Placental epithelial cell (primary cell): ENCODE data around the gene CBR3. TPM values are rescaled to one million over a fixed set of nuclear protein-coding genes. Genes with fewer than 3 reads are reported as not detected.

ENCODE experiments used
- total RNA-seq: library from RNA; depleted of rRNA; stranded (reverse); fragments of >200 nt; gene quantifications from 2 replicates; pipeline ENCODE4 v1.2.3, GENCODE V29; 2012

The CBR3 gene
- 0.54 and 2.4 TPM in 2 replicates for total RNA-seq

GRCh38 chr21:36134803-36135390 is at the start of gene CBR3:
CBR3 (plus strand) TSS chr21:36135079; CDS start chr21:36135193, 114 bp downstream.

GRCh38 chr21:36156815-36157670 is 22.2 kb downstream of the CBR3 start, which contains the start of gene DOP1B:
DOP1B (plus strand) TSS chr21:36156824; CDS start chr21:36164734, 7,910 bp downstream.

Other genes with a start within 250 kb of the CBR3 start
- gene SETD4, start 74.6 kb upstream of the CBR3 start, total RNA-seq: 14.9 and 17.9 TPM in 2 replicates
- 34.9 and 81.3 TPM in 2 replicates for gene CBR1, start 65.1 kb upstream of the CBR3 start, total RNA-seq
- gene DOP1B, start 21.7 kb downstream of the CBR3 start, total RNA-seq: 3.9 and 7.1 TPM in 2 replicates
- gene MORC3, start 185.1 kb downstream of the CBR3 start, total RNA-seq: 22.1 and 37.3 TPM in 2 replicates